Heart right ventricle (tissue), 16 donors: ENCODE data around the gene SNRNP25. TPM values are rescaled to one million over a fixed set of nuclear protein-coding genes. Genes with fewer than 3 reads are reported as not detected.
"Not testable (repeated sequence)": the region's sequence is repeated elsewhere in the genome, so short reads cannot be mapped to it uniquely, and the experiment has no call there.

Experiments
- ATAC-seq, 8 donors: fragments of 200-7000 bp; cut with Tn5 transposase; one replicate each; pipeline ENCODE4 v1.9.1; 2020; ENCODE audit warnings: mild to moderate bottlenecking in 8 of 8, moderate library complexity in 8 of 8, moderate number of reproducible peaks in 1 of 8
- DNase-seq, 2 donors: peaks; one replicate each; pipeline ENCODE4 v3.0.0-alpha.2; 2020
- H3K27ac ChIP-seq, 10 donors: fragments of 200-600 bp; sonication (generic) in 2 of 10; one replicate each; pipeline versions ENCODE4 v1.5.0 to v1.8.0; 2020 to 2022; ENCODE audit warnings: mild to moderate bottlenecking in 3 of 10
- H3K27me3 ChIP-seq, 7 donors: fragments of 200-600 bp; one replicate each; pipeline ENCODE4 v1.8.0; 2021 to 2022; ENCODE audit warnings: mild to moderate bottlenecking in 2 of 7
- H3K36me3 ChIP-seq, 9 donors: fragments of 200-600 bp; sonication (generic) in 1 of 9; one replicate each; pipeline versions ENCODE4 v1.5.0 to v1.8.0; 2020 to 2022; ENCODE audit warnings: mild to moderate bottlenecking in 2 of 9
- H3K4me1 ChIP-seq, 9 donors: fragments of 200-600 bp; sonication (generic) in 1 of 9; one replicate each; pipeline versions ENCODE4 v1.5.0 to v1.8.0; 2020 to 2022; ENCODE audit warnings: mild to moderate bottlenecking in 4 of 9
- H3K4me3 ChIP-seq, 10 donors: fragments of 200-600 bp; sonication (generic) in 2 of 10; one replicate each; pipeline versions ENCODE4 v1.5.0 to v1.8.0; 2020 to 2022; ENCODE audit warnings: mild to moderate bottlenecking in 7 of 10, moderate library complexity in 2 of 10
- H3K9me3 ChIP-seq, 11 donors: fragments of 200-600 bp in 10 of 11; sonication (generic) in 2 of 11; one replicate each; pipeline versions ENCODE4 v1.5.0 to v1.8.0; 2013 to 2022; ENCODE audit warnings: mild to moderate bottlenecking in 2 of 11, control low read depth in 1 of 11, moderate library complexity in 1 of 11
- WGBS, 2 donors: extraction: QIAGEN DNeasy Blood & Tissue Kit; methylation state at CpG; one replicate each; pipeline ENCODE4 v1.1.7; 2013; ENCODE audit warnings: inconsistent platforms in 1 of 2; 5-methylcytosine and 5-hydroxymethylcytosine counted together
- intact Hi-C, 10 donors: fragments of 100-400 bp; cut with DNase I; formaldehyde crosslinking; loops; one replicate each; pipeline versions ENCODE4 v1.11.1 to v1.14.2; 2022
- polyA plus RNA-seq, 2 donors: library from polyadenylated mRNA; stranded (reverse); fragments of 200-250 nt; gene quantifications; one replicate each; pipeline ENCODE4 v1.2.3, GENCODE V29; 2013
- total RNA-seq, 10 donors: library from RNA; stranded (reverse); fragmentation: NEBNext Ultra II Directional in 3 of 10; extraction: Animal tissue kit (Norgen Biotek cat#: 25700) in 3 of 10; gene quantifications; one replicate each; pipeline versions ENCODE4 v1.2.1 to v1.2.4, GENCODE V29; 2021 to 2023
- TF ChIP-seq, protein P1 (sequence below), 9 donors: fragments of 200-600 bp; sonication (generic) in 2 of 9; IDR thresholded peaks; one replicate each; pipeline versions ENCODE4 v1.5.0 to v1.8.0; 2021 to 2022; ENCODE audit warnings: antibody characterized with exemption in 9 of 9, mild to moderate bottlenecking in 5 of 9, moderate library complexity in 1 of 9
- donor health status: Arrhythmogenic right ventricular cardiomyopathy.
- donor health status: ischemic (EF 13 %, LVEDD 7.1; RV severe dilation, severe dysfunction).
- donor health status: healthy with polysubstance abuse.
- donor health status: DM: no; HTN: yes; CAD: no.
- donor health status: DM: no; HTN: no; CAD: no.
- donor health status: ischemic (EF 25% LVEDD 6.9; RV normal size, moderate dysfunction).
- donor health status: ischemic (EF 25% LVEDD 5.7; RV mildly dilated, moderate dysfunction).
- donor health status: healthy.
- donor health status: DM: yes; HTN: yes; CAD: no.
- donor health status: Ischemic cardiomyopathy.
- donor health status: ischemic (EF 35%, LVEDD 5.7; RV mildly dilated, moderate dysfunction).
- donor health status: nonischemic (EF 11% LVEDD 7.7; RV severe dilation, severe dysfunction).
- donor health status: DM: yes; HTN: yes; CAD: no.
- donor health status: PGD.
- donor health status: ischemic (EF 29% LVEDD 5.4; RV normal size, mild dysfunction).
- donor health status: nonischemic (EF 23%, LVEDD 6.1; RV moderate dilation, normal function).

Gene SNRNP25
- total and polyA plus RNA-seq, 12 donors: 45.6 to 109 (median 64.5) TPM

DNA sequence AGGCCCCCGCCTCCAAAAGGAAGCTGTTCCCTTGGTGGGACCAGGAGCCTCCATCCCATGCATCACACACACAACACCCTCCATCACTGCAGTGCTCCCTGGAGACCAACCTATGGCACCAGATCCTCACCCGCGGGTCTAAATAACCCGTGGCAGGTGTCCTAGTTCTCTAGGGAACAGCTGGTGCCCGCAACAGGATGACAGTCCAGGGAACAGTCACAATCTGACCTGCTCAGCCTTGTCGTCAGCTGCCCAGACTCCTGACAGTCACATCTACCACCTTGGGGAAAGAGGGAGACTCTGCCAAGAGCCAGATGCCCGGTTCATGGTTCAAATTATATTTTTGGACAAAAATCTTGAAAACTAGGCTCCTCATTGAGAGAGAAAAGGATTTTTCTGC is 23.0 kb upstream of the SNRNP25 start:
- WGBS, 2 donors: 70 to 71% methylated on average over 1 to 4 of the region's 7 CpGs
- intact Hi-C loops, H3K4me3 ChIP-seq, ATAC-seq, DNase-seq, H3K36me3 ChIP-seq, H3K27ac ChIP-seq, H3K9me3 ChIP-seq, H3K27me3 ChIP-seq: not testable (repeated sequence)
- peaks cover 0 to 13% (median 0%) of the 10 kb centered on the region in 9 donors for H3K4me1 ChIP-seq

DNA sequence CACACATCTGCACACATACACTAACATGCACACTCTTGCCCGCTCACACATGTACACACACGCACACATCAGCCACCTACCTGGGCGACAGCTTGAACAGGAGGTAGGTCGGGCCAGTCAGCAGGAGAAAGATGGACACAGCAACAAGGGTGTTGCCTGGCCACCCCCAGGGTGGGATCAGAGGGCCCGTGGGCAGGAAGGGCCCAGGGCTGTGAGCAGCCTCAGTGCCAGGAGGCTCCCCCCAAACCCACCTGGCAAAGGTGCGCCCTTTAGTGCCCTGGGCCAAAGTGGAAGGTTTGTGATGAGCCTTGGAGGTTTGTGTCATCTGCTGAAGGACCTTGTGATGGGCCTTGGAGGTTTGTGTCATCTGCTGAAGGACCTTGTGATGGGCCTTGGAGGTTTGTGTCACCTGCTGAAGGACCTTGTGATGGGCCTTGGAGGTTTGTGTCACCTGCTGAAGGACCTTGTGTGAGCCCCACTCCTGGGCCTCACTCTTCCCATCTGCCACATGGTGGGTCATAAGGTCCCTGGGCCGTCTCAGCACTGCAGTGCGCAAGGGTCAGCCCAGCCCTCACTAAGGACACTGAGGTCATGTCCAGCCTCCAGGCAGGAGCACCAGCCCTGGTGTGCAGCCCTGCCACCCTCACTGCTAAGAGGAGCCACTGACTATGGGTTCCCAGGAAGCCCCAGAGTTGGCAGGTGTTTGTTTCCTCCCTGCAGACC is 20.3 kb upstream of the SNRNP25 start:
- ATAC-seq, intact Hi-C loops, H3K36me3 ChIP-seq, H3K4me3 ChIP-seq, DNase-seq, H3K27me3 ChIP-seq, H3K27ac ChIP-seq, H3K9me3 ChIP-seq: not testable (repeated sequence)
- 76 to 82% methylated on average over 4 of the region's 8 CpGs for WGBS, 2 donors
- peaks cover 0 to 13% (median 0%) of the 10 kb centered on the region in 9 donors for H3K4me1 ChIP-seq

DNA sequence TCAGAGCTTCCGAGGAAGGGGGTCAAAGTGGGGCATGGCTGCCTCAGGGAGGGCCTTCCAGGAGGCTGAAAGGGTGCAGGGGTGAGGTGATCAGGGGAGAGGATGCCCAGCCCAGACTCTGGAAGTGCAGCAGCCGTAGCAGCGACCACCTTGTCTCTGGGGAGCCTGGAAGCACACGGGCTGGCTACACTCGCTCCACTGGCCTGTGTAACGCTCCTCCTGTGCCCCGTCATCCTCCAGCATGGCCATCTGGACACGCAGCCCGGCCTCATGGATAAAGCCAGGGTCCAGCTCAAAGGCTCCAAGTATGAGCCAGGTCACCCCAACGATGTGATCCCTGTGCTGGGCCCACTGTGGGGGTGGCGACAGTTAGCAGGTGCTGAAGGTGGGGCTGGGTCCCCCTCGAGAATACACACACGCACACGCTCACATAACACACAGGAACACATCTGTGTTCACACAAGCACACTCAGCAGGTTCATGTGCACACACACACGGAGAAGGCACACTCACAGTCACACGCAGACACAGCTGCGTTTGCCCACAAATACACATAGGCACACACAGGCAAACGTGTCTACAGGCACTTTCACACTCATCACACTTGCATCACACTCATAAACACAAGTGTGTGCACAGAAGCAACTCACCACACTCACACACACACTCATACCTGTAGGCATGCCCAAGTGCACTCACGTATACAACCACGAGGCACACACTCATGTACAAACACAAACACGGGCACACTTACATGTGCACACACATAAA is 19.6 kb upstream of the SNRNP25 start:
- H3K36me3 ChIP-seq: no peaks in the 10 kb centered on the region
- H3K4me1 ChIP-seq: peaks cover 0 to 17% (median 0%) of the 10 kb centered on the region in 9 donors
- DNase-seq (no peak), ATAC-seq (no peak)
- TF ChIP-seq, protein P1, sequence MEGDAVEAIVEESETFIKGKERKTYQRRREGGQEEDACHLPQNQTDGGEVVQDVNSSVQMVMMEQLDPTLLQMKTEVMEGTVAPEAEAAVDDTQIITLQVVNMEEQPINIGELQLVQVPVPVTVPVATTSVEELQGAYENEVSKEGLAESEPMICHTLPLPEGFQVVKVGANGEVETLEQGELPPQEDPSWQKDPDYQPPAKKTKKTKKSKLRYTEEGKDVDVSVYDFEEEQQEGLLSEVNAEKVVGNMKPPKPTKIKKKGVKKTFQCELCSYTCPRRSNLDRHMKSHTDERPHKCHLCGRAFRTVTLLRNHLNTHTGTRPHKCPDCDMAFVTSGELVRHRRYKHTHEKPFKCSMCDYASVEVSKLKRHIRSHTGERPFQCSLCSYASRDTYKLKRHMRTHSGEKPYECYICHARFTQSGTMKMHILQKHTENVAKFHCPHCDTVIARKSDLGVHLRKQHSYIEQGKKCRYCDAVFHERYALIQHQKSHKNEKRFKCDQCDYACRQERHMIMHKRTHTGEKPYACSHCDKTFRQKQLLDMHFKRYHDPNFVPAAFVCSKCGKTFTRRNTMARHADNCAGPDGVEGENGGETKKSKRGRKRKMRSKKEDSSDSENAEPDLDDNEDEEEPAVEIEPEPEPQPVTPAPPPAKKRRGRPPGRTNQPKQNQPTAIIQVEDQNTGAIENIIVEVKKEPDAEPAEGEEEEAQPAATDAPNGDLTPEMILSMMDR (IDR thresholded peaks at IDR 0.05): no peak
- H3K9me3 ChIP-seq: no peaks in the 10 kb centered on the region
- no peak overlapping the region for H3K4me3 ChIP-seq
- intact Hi-C loops: no loop called here
- 84 to 87% methylated on average over 21 of the region's 21 CpGs for WGBS, 2 donors
- no peaks in the 10 kb centered on the region for H3K27me3 ChIP-seq
- no peak overlapping the region for H3K27ac ChIP-seq

DNA sequence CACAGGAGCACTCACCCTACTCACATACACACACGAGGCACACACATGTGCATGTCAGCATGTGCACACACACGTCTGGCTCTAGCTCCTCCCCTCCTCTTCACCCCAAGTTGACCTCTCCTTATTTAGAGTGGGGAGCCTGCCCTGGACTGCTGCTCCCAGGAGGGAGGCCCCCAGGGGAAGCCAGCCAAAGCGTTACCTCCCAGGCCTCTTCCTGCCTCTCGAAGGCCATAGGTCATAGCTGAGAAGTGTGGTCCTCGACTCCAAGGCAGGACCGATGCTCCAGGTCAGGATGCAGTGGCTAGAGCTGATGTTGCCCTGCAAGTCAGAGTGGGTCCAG is 19.0 kb upstream of the SNRNP25 start:
- TF ChIP-seq, protein P1 (IDR thresholded peaks at IDR 0.05): no peak
- peak in 2 of 8 donors; percentile 18 for ATAC-seq
- no peak overlapping the region for H3K4me3 ChIP-seq
- H3K36me3 ChIP-seq: no peaks in the 10 kb centered on the region
- H3K27me3 ChIP-seq: no peaks in the 10 kb centered on the region
- no peaks in the 10 kb centered on the region for H3K9me3 ChIP-seq
- H3K27ac ChIP-seq: peak overlapping the region in 1 of 10 donors; percentile 56
- no peak for DNase-seq
- H3K4me1 ChIP-seq: peaks cover 0 to 20% (median 0%) of the 10 kb centered on the region in 9 donors
- intact Hi-C loops: no loop called here
- WGBS, 2 donors: 46 to 48% methylated on average over 6 of the region's 6 CpGs

DNA sequence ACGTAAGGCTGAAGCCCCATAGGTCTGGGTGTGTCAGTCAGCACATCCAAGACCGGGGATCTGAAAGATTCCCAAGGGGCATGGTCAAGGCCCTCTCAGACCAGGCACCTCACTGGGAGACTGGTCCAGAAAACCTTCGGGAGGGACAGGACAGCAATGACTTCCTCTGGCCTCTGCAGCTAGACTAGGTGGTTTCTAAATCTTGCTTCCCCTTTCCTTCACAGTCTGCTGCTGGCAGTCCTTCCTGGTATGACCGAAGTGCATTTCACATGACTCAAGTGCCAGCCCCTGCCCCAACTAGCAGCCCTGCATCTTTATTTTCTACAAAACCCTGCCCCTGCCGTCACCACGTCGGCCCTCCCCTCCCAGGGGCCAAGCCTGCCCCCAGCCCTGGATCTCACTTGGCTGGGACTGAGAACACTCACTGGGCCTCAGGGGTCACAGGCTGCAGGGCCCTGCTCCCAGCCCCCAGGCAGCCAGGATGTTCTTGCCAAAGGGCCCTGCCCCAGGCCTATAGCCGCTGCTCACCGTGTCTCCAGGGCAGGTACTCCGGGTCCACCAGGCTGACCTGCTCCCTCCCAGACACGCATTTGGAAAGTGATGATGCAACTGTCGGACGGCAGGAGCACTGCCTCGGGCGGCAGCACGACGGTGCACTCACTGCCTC is 18.5 kb upstream of the SNRNP25 start:
- no peaks in the 10 kb centered on the region for H3K27me3 ChIP-seq
- H3K4me1 ChIP-seq: peaks cover 0 to 20% (median 0%) of the 10 kb centered on the region in 9 donors
- peak overlapping the region in 1 of 10 donors; percentile 56 for H3K27ac ChIP-seq
- 72 to 83% methylated on average over 17 of the region's 17 CpGs for WGBS, 2 donors
- H3K4me3 ChIP-seq: no peak overlapping the region
- H3K36me3 ChIP-seq: no peaks in the 10 kb centered on the region
- no peaks in the 10 kb centered on the region for H3K9me3 ChIP-seq
- ATAC-seq (peak in 5 of 8 donors; percentile 18 to 69 (median 18)), DNase-seq (no peak)
- intact Hi-C loops: no loop called here
- TF ChIP-seq, protein P1 (IDR thresholded peaks at IDR 0.05): no peak
